Measurements from ENCODE around the gene RUNX2. TPM values are rescaled to one million over a fixed set of nuclear protein-coding genes. Genes with fewer than 3 reads are reported as not detected.

The RUNX2 gene
- total and polyA plus RNA-seq, 10 of the 15 experiments (the other 5 are each of a cell fraction or from before 2014, with no cell fraction given) = 0.01 to 0.77 (median 0.15) TPM; not detected in 3

GRCh38 chr6:45576648-45577624 lies 248.8 kb downstream of the RUNX2 start (continued):
- TF ChIP-seq NR2C1 (IDR thresholded peaks at IDR 0.05) (no peak), NBN (IDR thresholded peaks at IDR 0.05) (no peak), WRNIP1 (IDR thresholded peaks at IDR 0.05; ENCODE audit: borderline replicate concordance, low read depth, low read length) (no peak), CREB1 (IDR thresholded peaks at IDR 0.05; ENCODE audit: low read depth) (no peak)

- ATAC-seq = no peak
- H4K20me1 ChIP-seq (ENCODE audit: control insufficient read depth, insufficient read depth) = no peaks in the 10 kb centered on the region; the same call in 1 of the 2 replicates
- POLR2A ChIA-PET = no interaction called here
- no peak overlapping the region for H3K27ac ChIP-seq (ENCODE audit: control insufficient read depth, insufficient read depth)
- no peak overlapping the region for H3K9ac ChIP-seq (ENCODE audit: control insufficient read depth, insufficient read depth, low read length)
- no peak for DNase-seq (ENCODE audit: low read depth, low spot score)
- 43% methylated on average over 9 of the region's 9 CpGs for WGBS (ENCODE audit: insufficient coverage, insufficient replicate concordance, low lambda C conversion rate, missing lambda C conversion rate)
- no peak for TF ChIP-seq SMAD5 (IDR thresholded peaks at IDR 0.05; ENCODE audit: low read depth)
- TF ChIP-seq JUND (IDR thresholded peaks at IDR 0.05; ENCODE audit: low read depth, low read length) = no peak
- TF ChIP-seq CTCF (IDR thresholded peaks at IDR 0.05 in 2 of 3, conservative IDR thresholded peaks at IDR 0.05 in 1 of 3; ENCODE audit: control insufficient read depth in 2 of 3, extremely low read depth in 1 of 3, insufficient read depth in 1 of 3, low read depth in 3 of 3, low read length in 3 of 3) = no peak
- TF ChIP-seq HCFC1 (IDR thresholded peaks at IDR 0.05; ENCODE audit: low read length) = no peak
- TF ChIP-seq YBX1 (IDR thresholded peaks at IDR 0.05) = no peak
- no peaks in the 10 kb centered on the region for H3K4me1 ChIP-seq (ENCODE audit: control insufficient read depth, insufficient read depth, low read length)
- intact Hi-C loops (cut with micrococcal nuclease; ENCODE audit: unreplicated experiment) (no loop called here), in situ Hi-C loops (cut with MboI) (no loop called here)
- H3K9me3 ChIP-seq (replicated peaks; ENCODE audit: control insufficient read depth, insufficient read depth, low read length) = no peaks in the 10 kb centered on the region
- H3K36me3 ChIP-seq (ENCODE audit: control insufficient read depth in 2 of 2, insufficient read depth in 2 of 2, low read length in 1 of 2) = no peaks in the 10 kb centered on the region
- no peak overlapping the region for H3K4me3 ChIP-seq
- BruUV-seq (replicated peaks) = no TSS peak
- no peak overlapping the region for H3K4me2 ChIP-seq (ENCODE audit: control insufficient read depth, insufficient read depth)
- no peaks in the 10 kb centered on the region for H3K79me2 ChIP-seq (ENCODE audit: control insufficient read depth, insufficient read depth, low read length)
- peaks cover 0 to 6% of the 10 kb centered on the region in 2 experiments; a peak in 1 of 4 replicates for H3K27me3 ChIP-seq (replicated peaks in 1 of 2; ENCODE audit: control insufficient read depth in 2 of 2, insufficient read depth in 2 of 2, low read length in 1 of 2)
- H2AFZ ChIP-seq (ENCODE audit: control insufficient read depth, low read depth, low read length) = no peak overlapping the region
- CTCF ChIA-PET = no interaction called here
- SMC1A ChIA-PET (ENCODE audit: uncharacterized antibody, unreplicated experiment) = no interaction called here
- FAIRE-seq = no peak
- RAD21 ChIA-PET (ENCODE audit: unreplicated experiment) = no interaction called here
These were observed 249.8 kb downstream of the RUNX2 start for GRCh38 chr6:45577836-45578504.
